IPS DF 4.7 (cell line): Measurements from ENCODE around the gene AAK1.
A peak's percentile ranks its signal among the peaks of the same experiment; 100 is the strongest.
"Not testable (repeated sequence)": the region's sequence is repeated elsewhere in the genome, so short reads cannot be mapped to it uniquely, and the experiment has no call there.

Experiments
- DNase-seq: peaks from one replicate; pipeline ENCODE4 v3.0.0-alpha.2; 2013; ENCODE audit warnings: low spot score; ENCODE audit errors: extremely low read depth

AAK1 gene

DNA sequence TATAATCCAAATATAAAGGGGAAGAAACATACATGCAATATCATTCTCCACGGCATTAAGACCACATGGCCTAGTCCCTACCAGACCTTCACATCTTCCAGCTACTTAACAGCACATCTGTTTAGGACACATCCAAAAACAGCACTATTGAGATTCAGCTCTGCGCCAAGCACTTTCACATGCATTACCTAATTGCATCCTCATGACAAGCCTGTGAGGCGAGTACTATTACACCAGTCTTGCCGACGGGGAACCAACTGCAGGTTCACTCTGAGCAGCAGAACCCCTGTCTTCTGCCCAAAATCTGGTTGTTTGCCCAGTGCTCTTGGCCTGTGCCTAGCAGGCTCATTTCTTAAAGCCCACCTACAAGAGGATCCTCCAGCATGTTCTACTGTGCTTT lies 66.7 kb downstream of the AAK1 start:
- no peak for DNase-seq

DNA sequence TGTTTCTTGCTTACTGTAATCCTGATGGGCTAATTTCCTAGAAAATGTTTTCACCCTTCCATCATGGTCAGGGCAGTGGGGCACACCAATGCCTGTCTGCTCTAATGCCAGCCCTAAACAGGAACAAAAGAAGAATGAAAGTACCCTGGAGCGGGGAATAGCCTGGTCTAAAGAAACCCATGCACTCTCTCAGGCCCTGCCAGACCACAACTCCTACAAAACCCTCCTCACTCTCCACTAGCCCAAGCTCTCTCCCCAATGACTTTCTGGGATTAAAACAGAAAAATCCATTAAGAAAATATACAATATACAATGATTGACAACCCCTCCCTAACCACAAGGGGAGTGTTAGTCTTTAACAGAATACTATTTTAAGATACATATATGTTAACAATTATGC lies 67.6 kb downstream of the AAK1 start:
- DNase-seq: no peak

- DNase-seq: not testable (repeated sequence)
Measured at GRCh38 chr2:69575371-69575770, 68.2 kb downstream of the AAK1 start.

- DNase-seq: no peak
Measured at GRCh38 chr2:69572641-69573040, 70.9 kb downstream of the AAK1 start.

DNA sequence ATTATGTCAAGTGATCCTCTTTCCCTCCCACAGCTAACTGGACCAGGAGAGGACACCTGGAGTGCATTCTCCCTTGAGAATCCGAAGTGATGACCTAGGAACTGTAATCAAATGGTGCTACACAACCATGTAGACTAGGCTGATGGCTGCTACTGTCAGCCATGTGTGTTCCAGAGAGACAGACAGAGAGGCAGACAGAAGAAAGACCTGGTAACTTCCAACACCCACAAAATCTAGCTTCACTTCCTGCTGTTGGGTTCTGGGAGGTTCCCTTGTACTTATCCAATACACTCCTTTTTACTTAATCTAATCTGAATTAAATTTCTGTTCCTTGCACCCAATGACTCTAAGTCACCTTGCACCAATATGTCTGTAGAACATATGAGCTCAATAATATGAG lies 72.3 kb downstream of the AAK1 start:
- no peak for DNase-seq

- no peak for DNase-seq
Measured at GRCh38 chr2:69570474-69570873, 73.1 kb downstream of the AAK1 start.

DNA sequence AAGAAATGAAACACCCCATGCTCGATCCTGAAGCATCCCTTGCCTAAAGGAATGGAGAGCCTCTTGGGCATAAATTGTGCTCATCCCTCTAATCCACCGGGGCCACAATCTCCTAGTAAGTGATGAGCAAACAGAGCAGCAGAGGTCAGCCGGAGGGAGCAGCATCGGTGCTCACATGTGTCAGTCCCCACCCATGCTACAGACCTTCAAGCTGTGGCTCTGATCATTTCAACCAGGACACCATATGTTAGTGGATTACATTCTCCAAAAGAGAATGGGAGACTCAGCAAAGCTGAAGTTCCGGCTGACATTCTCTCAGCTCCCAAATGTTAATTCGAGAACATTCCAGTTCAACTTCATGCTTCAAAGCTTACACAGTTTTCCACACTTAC lies 75.6 kb downstream of the AAK1 start:
- DNase-seq: no peak

DNA sequence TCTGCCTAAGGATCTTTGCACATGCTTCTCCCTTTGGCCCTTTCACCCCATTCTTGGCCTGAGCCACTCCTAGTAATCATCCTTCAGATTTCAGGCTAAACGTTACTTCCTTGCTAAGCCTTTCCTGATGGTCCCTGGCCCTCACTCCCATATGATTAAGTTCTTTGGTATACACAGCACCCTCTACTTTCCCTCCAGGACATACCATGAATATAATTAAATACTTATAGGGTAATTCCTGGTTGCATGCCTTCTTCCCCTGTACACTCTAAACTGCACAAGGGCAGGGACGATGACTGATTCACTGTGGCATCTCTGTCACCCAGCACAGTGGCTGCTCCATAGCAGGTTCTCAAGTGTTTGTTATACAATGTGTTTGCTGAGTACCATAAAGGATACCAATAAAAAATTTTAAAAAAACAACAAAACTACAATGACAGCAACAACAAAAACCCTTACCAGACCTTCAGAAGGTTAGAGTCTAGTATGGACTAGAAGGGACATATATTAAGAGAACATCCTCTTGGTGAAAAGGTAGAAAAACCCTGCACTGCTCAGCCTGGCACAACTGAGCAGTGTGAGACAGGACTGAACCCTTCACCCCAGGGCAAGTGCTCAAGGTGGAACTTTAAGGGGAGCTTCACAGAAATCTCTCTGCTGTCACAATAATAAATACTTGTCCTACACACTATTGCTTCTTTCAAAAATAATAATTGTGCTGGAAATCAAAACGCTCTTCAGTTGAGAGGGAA lies 76.2 kb downstream of the AAK1 start:
- no peak for DNase-seq

DNA sequence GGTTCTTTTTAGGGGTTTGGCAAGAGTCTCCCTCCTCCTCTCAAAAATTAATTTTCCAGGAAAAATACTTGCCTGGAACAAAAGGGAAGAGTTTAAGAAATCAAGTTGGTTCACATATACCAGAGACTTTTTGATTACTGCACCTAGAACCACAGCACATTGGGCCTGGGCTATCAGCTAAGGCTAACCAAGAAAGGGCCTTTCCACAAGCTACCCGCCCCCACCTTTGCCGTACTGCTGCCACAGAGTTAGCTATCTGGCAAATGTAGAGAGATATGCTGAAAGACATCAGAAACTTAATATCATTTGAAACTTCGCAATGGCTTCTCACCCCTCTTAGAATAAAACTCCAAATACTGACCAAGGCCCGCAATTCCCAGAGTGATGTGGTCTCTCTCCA lies 76.9 kb downstream of the AAK1 start:
- DNase-seq: no peak

GRCh38 chr2:69565431-69565839 lies 78.1 kb downstream of the AAK1 start:
- peak; percentile 49 for DNase-seq

DNA sequence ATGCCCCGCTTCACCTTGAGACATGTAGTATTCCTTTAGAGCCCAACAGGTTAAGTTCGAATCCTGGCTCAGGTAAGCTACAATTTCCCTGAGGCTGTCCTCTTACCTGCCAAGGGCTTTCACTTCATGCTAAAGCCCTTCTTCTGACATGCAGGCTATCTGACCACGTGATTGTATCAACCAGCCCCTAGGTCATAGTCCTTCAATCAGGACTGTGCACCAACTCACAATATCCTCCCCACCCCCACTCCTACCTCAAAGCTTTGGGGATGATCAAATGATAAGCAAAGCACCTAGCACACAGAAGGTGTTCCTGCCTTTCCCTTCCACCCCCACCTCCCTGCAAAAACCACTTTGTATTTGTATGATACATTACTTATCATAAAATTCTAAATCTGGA lies 78.9 kb downstream of the AAK1 start:
- DNase-seq: no peak

- DNase-seq: no peak
Measured at GRCh38 chr2:69563021-69563420, 80.5 kb downstream of the AAK1 start.

DNA sequence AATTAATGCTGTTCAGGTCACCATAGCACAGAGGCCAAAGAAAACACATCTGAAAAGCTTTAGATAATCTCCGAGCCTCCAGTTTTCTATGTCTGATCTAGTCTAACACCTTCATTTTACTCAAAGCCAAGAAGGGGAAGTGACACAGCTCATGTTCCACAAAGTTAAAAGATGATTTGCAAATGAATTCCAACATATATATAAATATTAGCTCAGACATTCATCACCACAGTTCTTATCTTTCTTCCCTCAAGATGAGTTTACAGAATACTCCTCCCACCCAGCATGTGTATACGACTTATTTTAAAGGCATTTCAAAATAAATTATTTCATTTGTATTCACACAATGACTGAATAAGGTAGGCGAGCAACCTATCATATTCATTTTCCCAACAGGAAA lies 82.4 kb downstream of the AAK1 start:
- no peak for DNase-seq

DNA sequence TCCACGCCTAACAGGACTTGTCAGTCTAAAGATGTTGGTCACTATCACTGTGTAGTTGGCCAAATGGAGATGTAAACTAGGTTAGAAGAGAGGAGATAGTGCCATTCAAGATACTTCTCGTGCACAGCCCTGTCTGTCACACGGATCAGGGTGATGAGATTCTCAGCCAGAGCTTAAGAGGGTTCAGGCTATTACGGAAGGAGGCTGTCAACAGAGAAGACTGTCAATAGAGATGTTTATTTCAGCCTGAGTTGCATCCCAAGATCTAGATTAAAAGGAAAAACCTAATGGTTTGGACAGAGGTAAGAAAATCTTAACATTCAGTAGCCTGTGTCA lies 83.4 kb downstream of the AAK1 start:
- DNase-seq: no peak

DNA sequence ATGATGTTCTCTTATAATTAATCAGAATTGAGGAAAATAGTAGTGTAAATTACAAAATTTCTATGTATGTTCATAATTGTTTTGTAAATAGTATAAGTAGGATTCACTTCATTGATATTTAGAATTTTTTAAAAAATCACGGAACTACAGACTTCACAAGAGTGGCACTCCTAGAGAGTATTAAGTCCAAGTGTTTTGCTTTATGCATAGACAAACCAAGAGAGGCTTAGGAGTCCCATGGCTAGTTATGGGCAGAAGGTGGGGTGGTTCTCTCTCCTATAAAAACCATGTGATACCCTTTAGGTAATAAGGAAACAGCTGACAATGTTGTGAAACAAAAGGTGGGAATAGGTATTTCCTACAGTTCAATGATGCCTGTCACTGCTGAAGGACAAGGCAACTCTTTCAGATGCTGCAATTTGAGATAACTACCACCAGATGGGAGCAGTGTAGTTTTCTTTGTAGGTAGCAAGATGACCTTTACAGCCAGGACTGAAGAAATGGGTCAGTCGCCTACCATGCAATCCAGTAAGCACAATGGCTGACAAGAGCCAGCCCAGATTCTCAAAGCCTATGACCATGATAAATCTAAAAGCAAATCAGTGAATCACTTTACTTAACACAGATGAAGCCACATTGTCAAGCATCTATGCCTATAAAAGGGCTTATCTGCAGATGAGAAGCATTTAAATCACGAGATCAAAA lies 83.9 kb downstream of the AAK1 start:
- DNase-seq: peak; percentile 53

GRCh38 chr2:69556008-69556407 lies 87.5 kb downstream of the AAK1 start:
- DNase-seq: no peak

GRCh38 chr2:69554981-69555380 lies 88.6 kb downstream of the AAK1 start:
- DNase-seq: no peak

DNA sequence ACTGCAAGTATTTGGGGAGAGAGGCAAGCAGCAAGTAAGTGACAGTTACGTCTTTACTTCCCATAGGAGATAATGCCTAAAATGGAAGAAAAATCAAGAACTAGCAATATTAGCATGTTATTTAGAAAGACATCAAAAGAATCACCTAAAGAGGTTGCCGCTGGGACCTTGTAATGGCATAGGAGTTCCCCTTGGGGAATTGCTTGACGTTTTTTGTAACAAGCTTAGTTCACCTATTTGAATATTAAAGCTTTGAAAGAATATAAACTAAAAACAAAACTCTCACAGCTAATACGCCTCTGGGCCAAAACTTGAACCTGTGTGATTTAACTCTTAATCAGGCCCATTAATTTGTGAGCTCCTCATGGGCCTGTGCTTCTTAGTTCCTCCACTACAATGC lies 89.0 kb downstream of the AAK1 start:
- no peak for DNase-seq

DNA sequence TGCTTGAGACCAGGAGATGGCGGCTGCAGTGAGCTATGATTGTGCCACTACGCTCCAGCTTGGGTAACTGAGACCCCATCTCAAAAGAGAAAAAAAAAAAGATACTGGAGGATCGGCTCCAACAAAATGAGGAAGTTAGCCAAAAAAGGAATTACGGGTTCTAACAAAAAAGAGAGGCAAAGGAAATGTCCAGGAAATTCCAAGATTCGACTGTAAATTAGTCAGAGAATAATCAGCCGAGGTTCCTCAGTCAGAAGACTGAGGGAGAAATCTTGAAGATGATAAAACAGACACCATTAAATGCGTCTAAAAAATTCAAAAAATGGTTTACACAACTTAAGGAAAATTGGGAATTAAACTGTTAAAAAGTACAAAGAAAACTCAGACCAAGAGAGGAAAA lies 89.5 kb downstream of the AAK1 start:
- DNase-seq: no peak

DNA sequence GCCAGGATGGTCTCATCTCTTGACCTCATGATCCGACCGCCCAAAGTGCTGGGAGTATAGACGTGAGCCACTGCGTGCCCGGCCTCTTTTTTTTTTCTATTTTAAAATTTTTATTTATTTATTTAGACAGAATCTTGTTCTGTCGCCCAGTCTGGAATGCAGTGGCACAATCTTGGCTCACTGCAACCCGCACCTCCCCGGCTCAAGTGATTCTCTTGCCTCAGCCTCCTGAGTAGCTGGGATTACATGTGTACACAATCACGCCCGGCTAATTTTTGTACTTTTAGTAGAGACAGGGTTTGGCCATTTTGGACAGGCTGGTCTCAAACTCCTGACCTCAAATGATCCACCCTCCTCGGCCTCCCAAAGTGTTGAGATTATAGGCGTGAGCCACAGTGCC lies 93.0 kb downstream of the AAK1 start:
- DNase-seq: not testable (repeated sequence)

DNA sequence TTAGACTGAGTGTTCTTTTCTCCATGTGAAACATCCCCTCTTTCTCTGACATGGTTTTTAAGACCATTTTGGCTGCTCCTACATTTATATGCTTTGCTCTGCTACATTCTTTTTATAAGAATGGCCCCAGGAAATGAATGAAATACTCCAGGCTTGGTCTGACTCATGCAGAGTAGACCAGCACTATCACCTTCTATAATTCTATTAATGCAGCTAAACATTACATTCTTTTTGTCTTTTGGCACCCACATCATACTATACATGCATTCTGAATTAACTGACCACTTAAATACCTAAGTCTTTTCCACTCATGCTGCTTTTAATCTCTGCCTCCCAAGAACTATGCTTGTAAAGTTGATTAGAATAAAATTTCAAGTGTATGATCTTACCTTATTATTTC lies 94.1 kb downstream of the AAK1 start:
- no peak for DNase-seq

DNA sequence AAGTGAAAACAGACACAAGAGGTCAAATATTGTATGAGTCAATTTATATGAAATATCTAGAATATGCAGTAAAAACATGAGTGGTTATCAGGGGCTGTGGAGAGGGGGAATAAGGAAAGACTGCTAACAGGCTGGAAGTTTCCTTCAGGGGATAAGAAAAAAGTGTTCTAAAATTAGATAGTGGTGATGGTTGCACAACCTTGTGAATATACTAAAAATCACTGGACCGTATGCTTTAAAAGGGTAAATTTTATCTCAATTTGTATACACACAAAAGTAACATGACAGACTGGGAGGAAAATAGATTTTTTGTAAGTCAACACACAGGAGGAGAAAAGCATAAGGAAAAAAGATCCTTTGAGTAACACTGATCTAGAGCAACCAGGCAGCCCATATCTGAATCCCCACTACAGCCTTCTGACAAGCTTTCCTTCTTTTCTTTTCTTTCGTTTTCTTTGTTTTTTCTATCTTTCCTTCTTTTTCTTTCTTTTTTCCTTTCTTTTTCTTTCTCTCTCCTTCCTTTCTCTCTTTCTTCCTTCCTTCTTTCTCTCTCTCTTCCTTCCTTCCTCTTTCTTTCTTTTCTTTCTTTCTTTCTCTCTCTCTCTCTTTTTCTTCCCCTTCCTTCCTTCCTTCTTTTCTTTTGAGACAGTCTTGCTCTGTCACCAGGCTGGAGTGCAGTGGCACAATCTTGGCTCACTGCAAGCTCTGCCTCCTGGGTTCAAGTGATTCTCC lies 95.4 kb downstream of the AAK1 start:
- no peak for DNase-seq

DNA sequence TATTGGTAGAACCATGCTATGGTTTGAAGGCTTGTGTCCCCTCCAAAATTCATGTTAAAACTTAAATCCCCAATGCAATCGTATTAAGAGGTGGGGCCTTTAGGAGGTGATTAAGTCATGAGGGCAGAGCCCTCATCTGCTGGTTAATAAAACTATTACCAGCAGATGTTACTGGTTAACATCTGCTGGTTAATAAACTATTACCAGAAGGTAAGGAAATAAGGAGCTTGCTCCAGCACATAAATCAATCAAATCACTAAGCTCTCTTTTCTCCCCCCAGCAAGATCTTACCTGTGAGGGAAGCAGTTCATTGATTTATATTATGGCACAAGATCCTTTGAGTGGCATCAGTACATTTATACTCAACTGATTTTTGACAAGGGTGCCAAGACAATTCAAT lies 96.9 kb downstream of the AAK1 start:
- no peak for DNase-seq
